HG03469 (cell line): ENCODE data around the gene GJA8.
"Not testable (repeated sequence)": the region's sequence is repeated elsewhere in the genome, so short reads cannot be mapped to it uniquely, and the experiment has no call there.

Source experiments
- ATAC-seq: cut with Tn5 transposase; IDR thresholded peaks from one replicate; pipeline ENCODE4 v1.9.1; 2021; ENCODE audit warnings: mild to moderate bottlenecking, moderate library complexity, moderate number of reproducible peaks; ENCODE audit not compliant: unreplicated experiment

The GJA8 gene

DNA sequence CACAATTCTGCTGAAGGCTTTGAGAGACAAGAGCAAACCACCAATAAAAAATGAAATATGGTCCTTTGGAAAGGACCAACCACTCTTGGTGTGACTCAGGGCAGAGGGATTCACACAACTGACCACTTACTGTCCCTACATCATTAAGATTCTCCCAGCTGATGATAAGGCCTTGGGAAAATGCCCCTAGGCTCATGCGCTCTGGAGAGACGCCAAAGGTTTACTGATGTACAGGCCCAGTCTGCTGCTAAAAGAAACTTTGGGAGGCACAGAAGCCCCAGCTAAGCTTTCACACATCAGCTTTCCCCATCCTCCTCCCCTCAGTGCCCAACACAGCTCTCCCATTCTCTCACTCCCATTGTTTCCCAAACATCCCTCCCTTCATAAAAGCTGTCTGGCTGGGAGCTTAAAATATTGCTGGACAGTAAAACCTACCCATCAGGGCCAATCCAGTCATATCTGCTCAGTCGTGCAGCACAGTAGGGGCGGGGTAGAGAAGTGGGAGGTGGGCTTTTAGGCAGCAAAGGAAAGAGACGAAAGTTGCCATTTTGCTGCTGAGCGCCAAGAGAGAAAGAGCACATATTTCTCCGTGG lies at the start of gene GJA8:
GJA8 (plus strand) TSS at position 543 of the 593 bp plus-strand sequence. CDS start 5,161 bp downstream, outside the sequence.
- no peak for ATAC-seq

DNA sequence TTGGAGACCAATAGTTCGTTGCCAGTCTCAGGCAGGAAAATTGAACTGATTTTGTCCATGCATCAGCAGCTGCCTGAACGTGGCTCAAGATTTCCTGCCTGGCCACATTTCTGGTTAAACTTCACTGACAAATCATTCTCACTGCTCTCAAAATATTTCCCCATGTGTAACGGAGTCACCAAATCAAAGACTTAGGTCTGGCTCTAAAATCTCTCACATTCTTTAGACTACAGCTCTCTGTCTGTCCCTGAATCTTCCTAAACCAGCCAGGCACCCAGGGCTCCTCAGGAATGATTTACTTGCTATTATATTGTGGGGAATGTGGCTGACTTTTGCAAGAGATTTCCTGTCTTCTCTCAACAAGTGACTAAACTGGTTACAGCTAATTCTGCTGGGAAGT lies 49.2 kb upstream of the GJA8 start:
- no peak for ATAC-seq

GRCh38 chr1:147854989-147855388 lies 47.6 kb upstream of the GJA8 start:
- ATAC-seq = not testable (repeated sequence)

GRCh38 chr1:147855996-147856395 lies 46.6 kb upstream of the GJA8 start:
- ATAC-seq = not testable (repeated sequence)

DNA sequence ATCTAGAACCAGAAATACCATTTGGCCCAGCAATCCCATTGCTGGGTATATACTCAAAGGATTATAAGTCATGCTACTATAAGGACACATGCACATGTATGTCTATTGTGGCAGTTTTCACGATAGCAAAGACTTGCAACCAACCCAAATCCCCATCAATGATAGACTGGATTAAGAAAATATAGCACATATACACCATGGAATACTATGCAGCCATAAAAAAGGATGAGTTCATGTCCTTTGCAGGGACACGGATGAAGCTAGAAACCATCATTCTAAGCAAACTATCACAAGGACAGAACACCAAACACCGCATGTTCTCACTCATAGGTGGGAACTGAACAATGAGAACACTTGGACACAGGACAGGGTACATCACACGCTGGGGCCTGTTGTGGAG lies 35.4 kb upstream of the GJA8 start:
- ATAC-seq = not testable (repeated sequence)

- no peak for ATAC-seq
Measured at GRCh38 chr1:147878022-147878421, 24.6 kb upstream of the GJA8 start.

DNA sequence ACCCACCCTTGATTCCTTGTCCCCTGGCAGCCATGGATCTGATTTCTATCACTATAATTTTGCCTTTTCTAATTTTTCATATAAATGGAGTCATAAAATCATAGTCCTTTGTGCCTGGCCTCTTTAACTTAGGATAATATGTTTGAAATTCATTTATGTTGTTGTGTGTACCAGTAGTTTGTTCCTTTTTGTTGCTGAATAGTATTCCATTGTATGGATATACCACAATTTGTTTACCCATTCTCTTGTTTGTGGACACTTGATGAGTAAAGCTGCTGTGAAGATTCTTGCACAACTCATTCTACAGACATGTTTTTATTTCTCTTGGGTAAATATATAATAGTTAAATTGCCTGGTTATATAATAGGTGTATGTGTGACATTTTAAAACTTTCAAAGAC lies 22.7 kb upstream of the GJA8 start:
- no peak for ATAC-seq

DNA sequence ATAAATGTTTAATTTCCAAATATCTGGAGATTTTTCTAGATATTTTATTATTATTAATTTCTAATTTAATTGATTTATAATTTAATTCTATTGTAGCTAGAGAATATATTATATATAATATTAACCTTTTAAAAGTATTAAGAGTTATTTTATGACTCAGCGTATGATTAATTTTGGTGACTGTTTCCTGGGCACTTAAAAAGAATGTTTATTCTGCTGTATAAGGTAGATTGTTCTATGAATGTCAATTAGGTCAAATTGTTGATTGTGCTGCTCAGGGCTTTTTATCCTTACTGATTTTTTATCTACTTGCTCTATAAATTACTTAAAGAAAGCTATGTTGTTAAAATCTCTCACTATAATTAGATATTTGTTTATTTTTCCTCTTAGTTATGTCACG lies 20.1 kb upstream of the GJA8 start:
- ATAC-seq = no peak

GRCh38 chr1:147890177-147890790 lies 12.3 kb upstream of the GJA8 start:
- ATAC-seq = no peak

- ATAC-seq = no peak
Measured at GRCh38 chr1:147891088-147891487, 11.5 kb upstream of the GJA8 start.

GRCh38 chr1:147892216-147892615 lies 10.4 kb upstream of the GJA8 start:
- ATAC-seq = no peak

GRCh38 chr1:147892731-147893214 lies 9.8 kb upstream of the GJA8 start:
- no peak for ATAC-seq

DNA sequence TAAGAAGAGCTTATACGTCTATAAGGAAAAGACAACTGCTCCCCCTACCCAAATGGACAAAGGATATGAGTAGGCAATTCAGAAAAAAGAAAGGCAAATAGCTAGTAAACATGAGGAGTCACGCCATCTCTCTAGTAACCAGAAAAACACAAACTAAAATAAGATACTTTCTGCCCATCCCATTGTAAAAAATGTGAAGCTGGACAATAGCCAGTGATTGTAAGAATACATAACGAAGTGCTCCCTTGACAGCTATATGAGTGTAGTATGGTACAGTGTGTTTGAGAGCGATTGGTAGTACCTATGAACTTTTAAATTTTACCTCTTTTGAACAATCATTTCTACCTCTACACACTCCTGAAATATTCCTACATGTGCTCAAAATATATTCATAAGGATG lies 7.5 kb upstream of the GJA8 start:
- ATAC-seq = no peak

DNA sequence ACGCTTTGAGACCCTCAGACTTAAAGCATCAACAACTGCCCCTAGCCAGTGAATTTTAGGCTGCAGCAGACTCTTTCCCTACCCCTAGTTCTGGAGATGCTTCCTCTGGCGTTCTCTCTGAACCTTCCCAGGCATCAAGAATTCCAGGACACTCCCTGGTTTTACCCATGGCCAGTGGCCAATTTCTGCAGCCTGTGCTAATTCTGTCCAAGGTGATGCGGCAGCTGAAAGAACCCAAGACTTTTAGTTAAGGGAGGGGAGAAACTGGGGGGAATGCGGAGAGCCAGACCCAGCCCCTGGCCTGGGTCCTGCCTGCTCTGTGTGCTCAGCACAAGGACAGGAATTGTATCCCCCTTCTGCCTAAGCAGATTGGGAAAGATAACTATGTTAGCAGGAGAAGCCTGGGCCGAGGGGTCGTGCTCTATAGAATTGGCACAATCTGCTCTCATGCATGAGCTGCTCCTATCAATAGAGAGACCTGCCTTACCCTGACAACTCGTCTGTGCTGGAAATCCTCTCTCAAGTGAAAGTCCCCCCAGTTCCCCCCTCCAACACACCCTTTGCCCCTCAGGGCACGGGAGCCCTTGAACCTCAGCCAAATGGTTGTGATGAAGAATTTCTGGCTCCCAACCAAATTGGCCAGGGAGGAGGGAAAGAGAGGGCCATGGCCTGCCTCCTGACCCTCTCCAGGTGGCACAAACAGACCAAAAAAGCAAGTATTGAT lies 5.4 kb upstream of the GJA8 start:
- no peak for ATAC-seq

DNA sequence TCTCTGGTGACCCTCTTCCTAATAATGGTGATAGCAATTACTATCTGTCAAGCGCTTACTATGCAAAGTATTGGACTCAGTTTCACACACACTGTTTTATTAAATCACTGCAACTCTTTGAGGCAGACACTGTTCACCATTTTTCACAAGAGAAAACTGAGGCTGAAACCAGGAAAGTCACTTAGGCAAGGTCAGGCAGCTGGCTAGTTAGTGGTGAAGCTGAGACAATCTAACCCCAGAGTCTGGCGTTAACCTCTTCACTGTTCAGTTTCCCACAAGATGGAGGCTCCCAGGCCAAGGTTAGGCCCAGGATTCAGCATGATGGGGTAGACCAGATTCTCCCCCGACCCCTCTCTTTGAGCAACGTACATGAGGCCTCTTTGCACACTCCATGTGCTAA lies 4.8 kb upstream of the GJA8 start:
- ATAC-seq = no peak

DNA sequence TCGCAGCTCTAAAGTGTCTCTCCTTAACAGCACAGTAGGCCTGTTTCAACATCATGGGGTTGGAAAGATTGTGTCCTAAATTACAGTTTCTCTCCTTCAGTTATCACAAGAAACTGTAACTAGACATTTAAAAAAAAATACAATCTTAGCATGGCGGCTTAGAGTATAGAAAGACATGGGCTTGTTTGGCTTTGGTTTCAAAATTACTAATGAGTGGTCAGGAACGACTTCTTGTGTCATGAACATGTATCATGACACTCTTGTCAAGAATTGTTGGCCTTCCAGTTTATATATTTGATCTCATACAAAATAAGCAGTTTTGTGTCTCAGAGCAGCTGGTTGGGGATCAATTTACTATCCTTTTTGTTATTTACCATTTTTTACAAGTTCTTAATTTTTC lies 2.1 kb downstream of the GJA8 start:
- ATAC-seq = no peak

- no peak for ATAC-seq
Measured at GRCh38 chr1:147907786-147908509, 5.4 kb downstream of the GJA8 start.

GRCh38 chr1:147912553-147912952 lies 10.0 kb downstream of the GJA8 start:
- no peak for ATAC-seq

- ATAC-seq = no peak
Measured at GRCh38 chr1:147913362-147913942, 10.9 kb downstream of the GJA8 start.

DNA sequence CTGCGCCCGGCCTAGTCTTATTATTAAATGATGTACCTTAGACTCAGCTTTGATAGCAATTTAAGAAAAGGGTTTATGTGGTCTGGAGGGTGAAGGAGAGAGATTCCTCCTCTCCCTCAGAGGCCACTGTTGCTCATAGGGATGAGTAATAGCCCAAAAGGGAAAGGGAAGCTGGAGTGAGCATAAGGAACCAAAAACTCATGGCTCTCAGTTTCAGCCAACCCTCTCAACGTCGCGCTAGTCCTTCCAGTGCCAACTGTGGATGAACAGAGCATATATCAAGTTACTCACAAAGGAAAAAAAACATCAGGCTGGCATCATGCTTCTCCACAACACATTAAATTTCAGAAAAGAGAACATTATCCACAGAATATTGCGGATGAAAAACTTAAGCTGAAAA lies 17.3 kb downstream of the GJA8 start:
- no peak for ATAC-seq

- no peak for ATAC-seq
Measured at GRCh38 chr1:147924813-147925212, 22.2 kb downstream of the GJA8 start.
